Heart left ventricle (tissue), 16 donors: ENCODE results near the gene C8B. TPM values are rescaled to one million over a fixed set of nuclear protein-coding genes. Genes with fewer than 3 reads are reported as not detected.

ENCODE experiments used
- ATAC-seq, 4 donors: fragments of 200-7000 bp; cut with Tn5 transposase; one replicate each; pipeline ENCODE4 v1.9.1; 2020 to 2022; ENCODE audit warnings: moderate library complexity in 4 of 4, mild to moderate bottlenecking in 3 of 4, moderate number of reproducible peaks in 1 of 4
- DNase-seq, 5 donors: peaks; one replicate each; pipeline ENCODE4 v3.0.0-alpha.2; 2020
- H3K27ac ChIP-seq, 12 donors: fragments of 200-600 bp; sonication (generic) in 4 of 12; one replicate each; pipeline versions ENCODE4 v1.5.0 to v1.8.0; 2016 to 2022; ENCODE audit warnings: mild to moderate bottlenecking in 2 of 12
- H3K27me3 ChIP-seq, 9 donors: fragments of 200-600 bp; sonication (generic) in 2 of 9; one replicate each; pipeline versions ENCODE4 v1.5.1 to v1.8.0; 2016 to 2022; ENCODE audit warnings: mild to moderate bottlenecking in 3 of 9
- H3K36me3 ChIP-seq, 9 donors: fragments of 200-600 bp; sonication (generic) in 2 of 9; one replicate each; pipeline versions ENCODE4 v1.5.0 to v1.8.0; 2018 to 2022; ENCODE audit warnings: mild to moderate bottlenecking in 2 of 9
- H3K4me1 ChIP-seq, 12 donors: fragments of 200-600 bp; sonication (generic) in 4 of 12; one replicate each; pipeline versions ENCODE4 v1.5.0 to v1.8.0; 2016 to 2022; ENCODE audit warnings: mild to moderate bottlenecking in 3 of 12
- H3K4me3 ChIP-seq, 12 donors: fragments of 200-600 bp; sonication (generic) in 4 of 12; one replicate each; pipeline versions ENCODE4 v1.5.0 to v1.8.0; 2017 to 2022; ENCODE audit warnings: mild to moderate bottlenecking in 9 of 12, moderate library complexity in 4 of 12
- H3K9me3 ChIP-seq, 12 donors: fragments of 200-600 bp; sonication (generic) in 4 of 12; one replicate each; pipeline versions ENCODE4 v1.5.0 to v1.8.0; 2016 to 2022; ENCODE audit warnings: mild to moderate bottlenecking in 1 of 12
- CTCF ChIP-seq, 12 donors: fragments of 200-600 bp; sonication (generic) in 4 of 12; IDR thresholded peaks; one replicate each; pipeline versions ENCODE4 v1.5.0 to v1.8.0; 2018 to 2022; ENCODE audit warnings: antibody characterized with exemption in 12 of 12, mild to moderate bottlenecking in 5 of 12
- POLR2A ChIP-seq, 2 donors: fragments of 450-650 bp; IDR thresholded peaks; one replicate each; pipeline ENCODE4 v1.6.1; 2017; ENCODE audit warnings: antibody characterized with exemption in 2 of 2, mild to moderate bottlenecking in 2 of 2, moderate library complexity in 2 of 2
- WGBS, 4 donors: extraction: QIAGEN DNeasy Blood & Tissue Kit in 2 of 4; methylation state at CpG; one replicate each; pipeline versions ENCODE4 v1.1.5 to v1.1.7; 2013 to 2018; 5-methylcytosine and 5-hydroxymethylcytosine counted together
- intact Hi-C, 10 donors: fragments of 100-400 bp; cut with DNase I; formaldehyde crosslinking; loops; one replicate each; pipeline versions ENCODE4 v1.11.1 to v1.14.2; 2022
- long read RNA-seq, 3 donors: library from polyadenylated mRNA; unstranded; transcript quantifications; one replicate each; pipeline ENCODE4 v2.0.0, GENCODE V29; 2020 to 2021
- polyA plus RNA-seq, 2 donors: library from polyadenylated mRNA; stranded (reverse); fragments of 200-250 nt; gene quantifications; one replicate each; pipeline ENCODE4 v1.2.3, GENCODE V29; 2013
- total RNA-seq, 9 donors: library from RNA; depleted of rRNA in 2 of 9; stranded (reverse); fragments of >200 nt in 2 of 9; fragmentation: NEBNext Ultra II Directional in 3 of 9; extraction: Animal tissue kit (Norgen Biotek cat#: 25700) in 3 of 9; gene quantifications; one replicate each; pipeline versions ENCODE4 v1.1.0 to v1.2.4, GENCODE V29; 2016 to 2023
- donor health status: ischemic (EF 13 %, LVEDD 7.1; RV severe dilation, severe dysfunction).
- donor health status: healthy with polysubstance abuse.
- donor health status: DM: no; HTN: yes; CAD: no.
- donor health status: DM: no; HTN: no; CAD: no.
- donor health status: ischemic (EF 25% LVEDD 6.9; RV normal size, moderate dysfunction).
- donor health status: ischemic (EF 25% LVEDD 5.7; RV mildly dilated, moderate dysfunction).
- donor health status: healthy.
- donor health status: DM: yes; HTN: yes; CAD: no.
- donor health status: ischemic (EF 35%, LVEDD 5.7; RV mildly dilated, moderate dysfunction).
- donor health status: nonischemic (EF 11% LVEDD 7.7; RV severe dilation, severe dysfunction).
- donor health status: DM: yes; HTN: yes; CAD: no.
- donor health status: PGD.
- donor health status: ischemic (EF 29% LVEDD 5.4; RV normal size, mild dysfunction).
- donor health status: nonischemic (EF 23%, LVEDD 6.1; RV moderate dilation, normal function).

The C8B gene
- total RNA-seq (not detected), polyA plus RNA-seq (not detected)
- long read RNA-seq, donor 1 = 0 reads
- long read RNA-seq, donor 2 = 0 reads
- long read RNA-seq, donor 3 = 0 reads

GRCh38 chr1:56965916-56966697, at the start of gene C8B:
TSS of gene C8B (minus strand) at chr1:56966015. CDS start at chr1:56965948, 67 bp downstream.
- H3K9me3 ChIP-seq = peaks cover 0 to 3% (median 0%) of the 10 kb centered on the region in 12 donors
- H3K4me1 ChIP-seq = no peaks in the 10 kb centered on the region
- H3K27me3 ChIP-seq = no peaks in the 10 kb centered on the region
- TF ChIP-seq POLR2A (IDR thresholded peaks at IDR 0.05) (no peak), CTCF (IDR thresholded peaks at IDR 0.05) (no peak)
- H3K36me3 ChIP-seq = no peaks in the 10 kb centered on the region
- H3K27ac ChIP-seq = no peak within 1 kb of the TSS
- intact Hi-C loops = loop anchor here in 2 of 10 donors (5.0 to 10.0 kb wide), 2 partner anchors 131 to 134 kb away; no protein-coding TSS in a partner anchor
- H3K4me3 ChIP-seq = no peak within 1 kb of the TSS
- DNase-seq = no peak
- no peak for ATAC-seq
- 79 to 86% (median 84%) methylated on average over 3 of the region's 3 CpGs for WGBS, 4 donors

GRCh38 chr1:57015071-57015470, 49.3 kb upstream of the C8B start:
- no peaks in the 10 kb centered on the region for H3K36me3 ChIP-seq
- no peak for TF ChIP-seq CTCF (IDR thresholded peaks at IDR 0.05)
- TF ChIP-seq POLR2A (IDR thresholded peaks at IDR 0.05) = no peak
- DNase-seq (no peak), ATAC-seq (no peak)
- no peak overlapping the region for H3K4me3 ChIP-seq
- peaks cover 0 to 21% (median 1%) of the 10 kb centered on the region in 12 donors for H3K4me1 ChIP-seq
- no peak overlapping the region for H3K27ac ChIP-seq
- H3K9me3 ChIP-seq = no peaks in the 10 kb centered on the region
- no peaks in the 10 kb centered on the region for H3K27me3 ChIP-seq
- 86 to 96% (median 94%) methylated on average over 12 to 15 of the region's 15 CpGs for WGBS, 4 donors
- intact Hi-C loops = no loop called here

GRCh38 chr1:57013522-57013921, 47.7 kb upstream of the C8B start:
- 44 to 50% (median 48%) methylated on average over 2 of the region's 2 CpGs for WGBS, 4 donors
- TF ChIP-seq POLR2A (IDR thresholded peaks at IDR 0.05) (no peak), CTCF (IDR thresholded peaks at IDR 0.05) (no peak)
- H3K27ac ChIP-seq = no peak overlapping the region
- no peaks in the 10 kb centered on the region for H3K27me3 ChIP-seq
- no peaks in the 10 kb centered on the region for H3K9me3 ChIP-seq
- DNase-seq (no peak), ATAC-seq (peak in 3 of 4 donors; percentile 36 to 45 (median 43))
- intact Hi-C loops = no loop called here
- H3K4me1 ChIP-seq = peaks cover 0 to 23% (median 1%) of the 10 kb centered on the region in 12 donors
- H3K36me3 ChIP-seq = no peaks in the 10 kb centered on the region
- no peak overlapping the region for H3K4me3 ChIP-seq

GRCh38 chr1:57012315-57012714, 46.5 kb upstream of the C8B start:
- Histone ChIP-seq H3K27ac (peak overlapping the region in 1 of 12 donors; percentile 30), H3K27me3 (no peaks in the 10 kb centered on the region), H3K9me3 (no peaks in the 10 kb centered on the region), H3K4me3 (no peak overlapping the region), H3K36me3 (no peaks in the 10 kb centered on the region), H3K4me1 (peaks cover 0 to 33% (median 6%) of the 10 kb centered on the region in 12 donors)
- intact Hi-C loops = no loop called here
- WGBS, 4 donors = 56 to 71% (median 63%) methylated on average over 1 of the region's 1 CpG
- no peak for TF ChIP-seq CTCF (IDR thresholded peaks at IDR 0.05)
- ATAC-seq = peak; percentile 66 to 86 (median 79)
- no peak for DNase-seq
